Cardiac fibroblast (primary cell): ENCODE data around the gene STARD13.

ENCODE experiments used
- DNase-seq, 2 donors: peaks; one replicate each; pipeline versions ENCODE4 v3.0.0 to v3.0.0-alpha.2; 2010; ENCODE audit warnings: low read depth in 2 of 2
- H3K4me3 ChIP-seq, 2 donors: replicated peaks in 1 of 2; 1 replicate in 1 of 2; 2 replicates in 1 of 2; pipeline ENCODE4 v1.5.1; 2011; ENCODE audit warnings: low read depth in 2 of 2, low read length in 2 of 2, mild to moderate bottlenecking in 2 of 2, moderate library complexity in 1 of 2
- TF ChIP-seq, protein P1 (sequence below): IDR thresholded peaks from one replicate; pipeline ENCODE4 v1.5.1; 2011; ENCODE audit warnings: low read depth, mild to moderate bottlenecking, low read length, inconsistent platforms

The STARD13 gene

DNA sequence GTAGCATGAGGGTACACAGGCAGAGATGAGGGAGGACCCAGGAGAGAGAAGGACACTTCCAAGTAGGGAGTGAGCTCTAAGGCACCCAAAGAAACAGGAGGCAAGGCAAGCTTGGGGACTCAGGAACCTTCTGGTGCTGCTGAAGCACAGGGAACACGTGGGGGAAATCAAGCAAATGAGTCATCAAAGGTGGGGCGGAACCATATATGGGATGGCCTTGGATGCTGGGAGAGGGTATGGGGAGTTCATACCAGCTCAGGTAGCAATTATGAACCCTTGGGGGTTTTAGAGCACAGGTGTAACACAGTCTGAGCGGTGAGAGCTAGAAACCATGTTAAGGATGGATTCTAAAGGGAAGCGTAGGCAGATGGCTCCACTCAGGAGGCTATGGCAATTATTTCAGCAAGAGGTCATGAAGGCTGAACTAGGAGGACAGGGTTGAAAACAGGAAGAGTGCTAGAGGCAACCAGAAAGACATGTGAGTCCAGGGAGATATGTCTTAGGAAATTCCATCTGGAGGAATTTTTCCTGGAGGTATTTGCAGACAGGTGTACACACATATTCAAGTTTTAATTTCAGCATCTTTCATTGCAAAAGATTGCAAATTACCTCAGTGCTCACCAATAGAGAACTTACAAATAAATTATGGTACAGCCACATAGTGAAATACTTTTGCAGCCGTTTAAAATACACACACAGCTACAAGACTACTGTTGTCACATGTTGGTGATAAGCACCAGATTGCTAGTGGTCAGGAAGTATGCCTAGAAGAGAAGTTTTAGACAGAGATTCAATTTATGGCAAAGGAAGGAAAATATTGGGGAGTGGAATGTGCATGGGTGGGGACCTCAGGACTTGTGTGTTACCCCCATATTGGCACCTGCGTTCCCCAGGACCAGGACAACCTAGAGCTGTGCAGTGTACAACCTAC, 77.0 kb downstream of the STARD13 start:
- DNase-seq: no peak
- H3K4me3 ChIP-seq: no peak overlapping the region
- TF ChIP-seq, protein P1, sequence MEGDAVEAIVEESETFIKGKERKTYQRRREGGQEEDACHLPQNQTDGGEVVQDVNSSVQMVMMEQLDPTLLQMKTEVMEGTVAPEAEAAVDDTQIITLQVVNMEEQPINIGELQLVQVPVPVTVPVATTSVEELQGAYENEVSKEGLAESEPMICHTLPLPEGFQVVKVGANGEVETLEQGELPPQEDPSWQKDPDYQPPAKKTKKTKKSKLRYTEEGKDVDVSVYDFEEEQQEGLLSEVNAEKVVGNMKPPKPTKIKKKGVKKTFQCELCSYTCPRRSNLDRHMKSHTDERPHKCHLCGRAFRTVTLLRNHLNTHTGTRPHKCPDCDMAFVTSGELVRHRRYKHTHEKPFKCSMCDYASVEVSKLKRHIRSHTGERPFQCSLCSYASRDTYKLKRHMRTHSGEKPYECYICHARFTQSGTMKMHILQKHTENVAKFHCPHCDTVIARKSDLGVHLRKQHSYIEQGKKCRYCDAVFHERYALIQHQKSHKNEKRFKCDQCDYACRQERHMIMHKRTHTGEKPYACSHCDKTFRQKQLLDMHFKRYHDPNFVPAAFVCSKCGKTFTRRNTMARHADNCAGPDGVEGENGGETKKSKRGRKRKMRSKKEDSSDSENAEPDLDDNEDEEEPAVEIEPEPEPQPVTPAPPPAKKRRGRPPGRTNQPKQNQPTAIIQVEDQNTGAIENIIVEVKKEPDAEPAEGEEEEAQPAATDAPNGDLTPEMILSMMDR: no peak

DNA sequence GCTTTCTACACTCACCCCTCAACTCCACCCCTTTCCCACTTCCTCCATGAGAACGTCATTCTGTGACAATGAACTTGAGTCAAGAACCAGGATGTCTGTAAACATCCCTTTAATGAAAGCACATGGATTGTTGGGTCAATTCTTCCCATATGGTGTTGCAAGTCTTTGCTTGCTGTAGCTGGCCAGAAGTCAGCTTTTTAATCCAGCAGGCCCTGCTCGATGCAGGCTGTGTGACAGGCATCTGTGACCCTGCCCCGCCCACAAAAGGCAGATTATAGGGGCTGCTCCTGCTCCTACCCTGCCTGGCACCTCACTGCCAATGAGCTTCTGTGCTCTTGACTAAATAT, 78.0 kb downstream of the STARD13 start:
- peak; percentile 90 to 94 for DNase-seq
- TF ChIP-seq, protein P1: no peak
- H3K4me3 ChIP-seq: no peak overlapping the region

DNA sequence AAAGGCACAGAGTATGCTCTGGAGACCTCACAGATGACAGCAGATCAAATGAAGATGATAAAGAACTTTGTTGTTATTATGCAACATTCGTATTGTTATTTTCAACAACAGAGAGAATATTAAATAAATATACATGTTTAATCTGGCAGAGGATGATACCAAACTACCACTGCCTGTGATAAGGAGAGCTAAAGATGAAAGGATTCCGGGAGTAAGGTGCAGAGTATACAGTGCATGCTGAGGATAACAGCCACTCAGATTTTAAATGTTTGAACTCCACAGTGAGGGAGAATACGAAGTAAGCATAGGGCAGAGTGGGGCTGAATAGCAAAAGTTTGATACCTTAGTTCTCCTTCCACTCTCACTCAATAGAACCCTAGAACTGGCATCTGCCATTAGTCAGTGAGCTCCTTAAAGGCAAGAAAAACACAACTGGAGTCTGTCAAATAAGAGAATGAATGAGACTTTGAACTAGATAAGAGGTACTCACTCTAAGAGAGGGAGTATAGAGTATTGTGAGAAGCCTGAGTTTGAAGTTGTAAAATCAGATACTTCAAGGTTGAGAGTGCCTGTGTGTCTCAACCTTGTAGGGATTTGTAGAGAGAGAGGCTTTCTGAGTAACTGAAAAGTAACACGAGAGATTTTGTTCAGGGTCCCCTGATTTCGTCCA, 78.5 kb downstream of the STARD13 start:
- no peak for DNase-seq
- H3K4me3 ChIP-seq: no peak overlapping the region
- TF ChIP-seq, protein P1: no peak

DNA sequence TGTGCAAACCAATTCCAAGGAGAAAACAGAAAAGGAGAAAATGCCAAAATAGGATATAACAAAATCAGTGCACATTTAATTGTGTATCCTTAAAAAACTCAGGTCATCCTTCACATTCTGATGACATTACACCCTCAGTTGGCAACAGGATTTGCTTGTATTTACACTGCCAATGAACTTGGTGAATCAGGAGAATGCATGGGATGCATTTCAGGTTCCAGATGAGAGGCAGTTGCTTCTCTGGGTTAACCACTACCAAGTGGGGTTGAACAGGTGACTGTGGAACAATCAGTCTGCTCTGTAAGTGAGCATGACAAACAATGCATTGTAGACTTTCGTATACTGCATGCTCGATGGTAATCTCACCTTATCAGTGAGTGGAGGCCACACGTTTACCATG, 79.1 kb downstream of the STARD13 start:
- TF ChIP-seq, protein P1: no peak
- H3K4me3 ChIP-seq: no peak overlapping the region
- peak in 1 of 2 donors; percentile 67 for DNase-seq

DNA sequence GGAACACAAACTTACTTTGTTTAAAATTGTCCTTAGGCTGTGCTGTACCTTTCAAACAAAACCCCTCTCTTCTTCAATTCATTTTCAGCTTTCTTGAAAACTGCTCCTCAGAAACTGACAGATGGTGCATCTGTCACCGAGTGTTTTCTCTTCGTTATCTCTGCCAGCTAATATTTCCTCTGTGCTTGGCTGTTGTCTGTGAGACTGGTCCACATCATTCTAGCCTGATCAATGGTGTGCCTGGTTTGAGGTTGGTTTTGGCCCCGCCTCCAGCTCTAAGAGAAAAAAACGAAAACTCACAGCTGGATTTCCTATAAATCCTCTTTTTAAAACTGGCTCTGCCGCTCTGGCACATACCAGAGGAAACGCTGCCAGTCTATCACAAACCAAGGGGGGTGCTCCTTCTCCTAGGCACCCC, 79.7 kb downstream of the STARD13 start:
- peak overlapping the region in 1 of 2 donors; percentile 21 for H3K4me3 ChIP-seq
- peak; percentile 39 to 64 for DNase-seq
- TF ChIP-seq, protein P1: no peak

DNA sequence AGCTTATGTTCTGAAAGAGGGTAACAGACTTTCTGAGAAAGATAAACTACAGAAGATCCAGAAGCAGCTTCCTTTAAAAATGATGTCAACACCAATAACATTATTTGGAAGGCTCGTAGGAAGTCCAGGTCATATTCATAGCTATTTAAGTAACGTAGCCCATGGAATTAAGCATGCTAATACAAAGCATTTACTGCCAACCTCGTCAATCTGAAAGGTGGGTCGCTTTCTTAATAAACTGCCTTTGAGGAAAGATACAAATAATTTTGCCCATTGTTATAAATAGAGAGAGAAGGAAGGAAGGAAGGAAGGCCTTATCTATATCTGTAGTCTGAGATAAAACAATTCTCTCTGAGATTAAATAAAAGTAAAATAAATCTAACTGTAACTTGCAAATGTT, 80.3 kb downstream of the STARD13 start:
- TF ChIP-seq, protein P1: no peak
- peak overlapping the region in 1 of 2 donors; percentile 35 for H3K4me3 ChIP-seq
- peak in 1 of 2 donors; percentile 55 for DNase-seq
